T-helper 2 cell treated with Interferon-gamma antibody and Interleukin-4, amounts not matched to agents 100 ng/mL and 5 ng/mL, for 36 hours (primary cell): ENCODE results near the gene CDKN1C. TPM values are rescaled to one million over a fixed set of nuclear protein-coding genes. Genes with fewer than 3 reads are reported as not detected.

ENCODE experiments used
- intact Hi-C: fragments of 100-400 bp; cut with micrococcal nuclease; formaldehyde crosslinking; loops from one replicate; pipeline ENCODE4 v1.15.1; 2023
- total RNA-seq: library from RNA; stranded (reverse); gene quantifications from 2 replicates; pipeline ENCODE4 v1.2.3, GENCODE V29; 2022

CDKN1C gene
- total RNA-seq, 1 donor from 2014 or later: 0.39 TPM

GRCh38 chr11:2874963-2875362 lies 10.6 kb downstream of the CDKN1C start:
- intact Hi-C loops: no loop called here

DNA sequence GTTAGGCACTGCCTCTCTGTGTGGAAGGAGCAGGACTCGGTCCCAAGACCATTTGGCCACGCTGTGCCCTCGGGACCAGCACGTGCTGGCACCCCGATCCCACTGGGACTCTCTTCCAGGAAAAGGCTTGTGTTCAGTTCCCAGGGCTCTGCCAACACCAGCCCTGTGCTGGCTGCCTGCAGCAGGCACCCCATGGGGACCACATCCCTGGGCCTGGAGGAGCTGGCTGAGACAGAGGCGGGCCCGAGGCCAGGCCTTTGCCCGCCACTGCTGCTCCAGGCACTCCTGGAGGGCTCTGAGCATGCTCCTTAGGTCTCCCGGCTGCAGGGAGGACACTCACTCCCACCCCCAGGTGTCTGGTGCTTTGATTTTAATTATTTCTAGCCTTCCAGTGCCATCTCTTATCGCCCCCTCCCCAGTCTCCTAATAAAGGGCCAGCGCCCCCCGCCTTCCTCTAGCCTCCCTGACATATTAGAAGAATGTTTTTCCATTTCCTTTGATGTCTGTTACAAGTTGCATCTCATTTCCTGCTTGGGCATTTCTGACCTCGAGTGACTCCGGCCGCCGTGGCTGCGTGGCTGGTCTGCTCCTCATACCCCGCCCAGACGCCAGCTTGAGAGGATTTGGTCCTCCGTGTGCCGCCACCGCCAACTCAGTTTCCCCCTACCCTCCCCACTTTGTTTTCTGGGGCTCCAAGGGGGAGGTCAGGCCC lies 14.4 kb downstream of the CDKN1C start:
- intact Hi-C loops: no loop called here

- intact Hi-C loops: no loop called here
These were observed 15.1 kb downstream of the CDKN1C start for GRCh38 chr11:2870460-2870859.

DNA sequence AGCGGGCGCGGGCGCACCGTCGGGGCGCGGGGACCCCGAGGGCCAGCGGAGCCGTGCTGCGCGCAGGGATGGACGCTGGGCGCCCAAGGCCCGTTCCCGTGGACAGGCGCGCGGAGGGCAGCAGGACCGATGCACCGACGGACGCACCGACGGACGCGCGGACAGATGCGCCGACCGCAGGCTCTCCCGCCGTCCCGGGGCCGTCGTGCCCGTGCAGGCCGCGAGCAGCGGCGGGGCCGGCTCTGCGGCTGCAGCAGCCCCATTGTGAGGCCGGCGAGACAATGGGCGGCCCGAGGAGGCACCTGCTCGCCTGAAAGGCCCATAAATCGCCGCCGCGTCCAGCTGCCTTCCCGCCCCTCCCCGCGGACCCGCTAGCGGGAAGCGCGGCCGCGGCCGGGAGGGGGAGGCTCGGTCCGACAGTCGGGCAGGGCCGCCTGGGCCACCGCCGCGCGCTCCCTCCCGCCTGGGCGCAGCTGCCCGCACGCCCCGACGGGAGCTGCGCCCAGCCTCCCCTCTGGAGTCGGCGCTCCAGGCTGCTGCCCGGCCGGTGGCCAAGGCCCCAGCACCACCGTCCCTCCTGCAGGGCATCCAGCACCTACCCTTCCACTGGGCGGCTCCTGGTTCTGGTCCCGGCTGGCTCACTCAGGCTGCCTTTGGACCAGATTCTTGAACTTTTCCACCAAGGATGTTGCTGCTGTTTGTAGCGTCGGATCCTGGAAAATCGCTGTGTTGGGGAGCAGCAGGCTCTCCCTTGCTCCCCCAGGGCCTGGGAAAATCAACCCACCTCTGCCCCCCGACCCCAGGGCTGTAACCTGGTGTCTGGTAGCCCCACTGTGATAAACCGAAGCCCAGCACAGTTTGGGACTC lies 15.8 kb downstream of the CDKN1C start:
- intact Hi-C loops: no loop called here

- intact Hi-C loops: no loop called here
These were observed 16.4 kb downstream of the CDKN1C start for GRCh38 chr11:2869134-2869526.

GRCh38 chr11:2868506-2869133 lies 17.0 kb downstream of the CDKN1C start:
- intact Hi-C loops: no loop called here

DNA sequence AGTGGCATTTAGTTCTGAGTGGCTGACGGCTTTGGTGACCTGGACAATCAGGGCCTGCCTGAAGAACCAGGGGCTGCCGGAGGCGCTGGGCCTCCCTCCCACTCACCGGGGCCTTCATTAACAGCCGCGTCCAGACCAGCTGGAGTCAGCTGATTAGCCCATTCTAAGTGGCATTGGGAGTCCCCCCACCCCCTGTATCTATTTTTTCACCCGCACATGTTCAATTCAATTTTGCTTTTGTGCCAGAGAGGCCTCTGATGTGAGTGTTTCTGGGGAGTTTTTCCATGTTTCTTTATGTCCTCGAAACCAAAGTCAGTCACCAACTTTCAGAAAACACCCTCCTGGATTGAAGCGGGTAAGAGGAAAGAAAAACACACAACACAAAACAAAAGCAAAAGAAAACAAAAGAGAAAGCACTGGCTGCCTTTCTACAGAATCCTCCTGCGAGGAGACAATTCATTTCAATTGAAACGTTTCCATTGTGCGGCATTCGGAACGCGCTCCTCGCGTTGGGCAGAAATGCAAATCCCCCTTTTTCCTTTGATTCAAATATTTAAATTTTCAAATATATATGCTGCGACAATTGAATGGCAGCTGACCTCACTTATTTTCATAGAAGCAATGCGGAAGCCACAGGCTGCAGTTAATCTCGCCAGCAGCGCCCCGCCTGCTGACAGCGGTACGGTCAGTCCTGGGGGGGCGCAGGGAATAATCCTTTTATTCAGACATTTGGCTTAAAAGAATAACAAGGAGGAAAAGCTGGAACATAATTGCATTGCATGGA lies 17.7 kb downstream of the CDKN1C start:
- intact Hi-C loops: no loop called here

DNA sequence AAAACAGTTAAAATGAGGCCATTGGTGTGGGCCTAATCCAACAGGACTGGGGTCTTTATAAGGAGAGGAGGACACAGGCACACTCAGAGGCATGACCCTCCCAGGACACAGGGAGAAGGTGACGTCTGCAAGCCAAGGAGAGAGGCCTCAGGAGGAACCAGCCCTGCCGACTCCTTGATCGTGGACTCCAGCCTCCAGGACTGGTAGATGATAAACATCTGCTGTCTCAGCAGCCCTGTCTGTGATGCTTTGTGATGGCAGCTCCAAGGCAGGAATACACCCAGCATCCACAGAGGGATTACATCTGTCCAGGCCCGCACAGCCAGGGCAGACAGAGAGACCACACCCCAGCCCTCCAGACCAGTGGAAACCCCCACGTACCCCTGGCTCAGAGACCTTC lies 18.4 kb downstream of the CDKN1C start:
- intact Hi-C loops: no loop called here

DNA sequence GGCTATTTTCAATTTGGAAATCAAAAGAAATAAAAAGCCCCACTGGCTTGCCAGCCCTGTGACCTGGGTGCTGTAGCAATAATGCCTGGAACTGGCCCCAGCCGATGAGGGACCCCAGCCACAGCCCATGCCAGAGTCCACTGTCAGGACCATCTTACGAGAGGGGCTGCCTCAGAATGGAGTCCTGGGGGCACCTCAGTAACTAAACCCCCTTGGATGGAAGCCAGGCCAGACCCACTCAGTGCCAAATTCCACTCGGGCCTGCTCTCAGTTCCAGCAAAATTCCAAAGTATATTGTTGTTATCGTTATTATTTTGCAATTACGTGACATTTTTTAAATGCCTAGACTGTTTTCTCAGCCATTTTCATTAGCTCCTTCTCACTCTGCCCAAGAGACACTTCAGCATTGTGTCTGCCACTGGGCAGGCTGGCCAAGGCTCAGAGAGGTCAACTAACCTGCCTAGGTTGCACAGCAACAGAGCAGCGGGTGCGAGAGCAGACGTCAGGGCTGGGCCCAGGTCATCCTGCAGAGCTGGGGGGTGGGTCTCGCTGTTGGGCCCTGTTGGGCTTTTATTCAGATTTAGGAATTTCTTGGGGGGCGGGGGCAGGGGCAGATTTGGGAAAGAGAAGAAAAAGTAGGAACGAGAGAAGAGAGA lies 19.5 kb downstream of the CDKN1C start:
- intact Hi-C loops: no loop called here

DNA sequence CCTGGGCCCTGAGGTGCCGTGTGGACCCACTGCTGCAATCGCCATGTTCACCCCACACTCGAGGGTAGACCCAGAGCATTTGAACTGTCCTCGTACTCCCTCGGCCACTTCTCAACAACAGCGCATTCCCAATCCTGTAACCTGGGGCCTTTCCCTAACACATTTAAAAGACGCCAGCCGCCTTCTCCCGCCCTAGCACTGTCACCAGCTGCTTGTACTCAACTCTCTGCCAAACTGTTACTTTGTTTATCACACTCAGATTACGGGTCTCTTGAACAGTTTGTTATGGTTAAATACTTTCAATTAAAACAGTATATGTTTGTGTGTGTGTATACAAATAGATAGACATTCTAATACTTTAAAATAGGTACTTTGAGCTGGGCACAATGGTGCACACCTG lies 20.7 kb downstream of the CDKN1C start:
- intact Hi-C loops: no loop called here

- intact Hi-C loops: no loop called here
These were observed 22.3 kb downstream of the CDKN1C start for GRCh38 chr11:2863276-2863618.

- intact Hi-C loops: no loop called here
These were observed 22.9 kb downstream of the CDKN1C start for GRCh38 chr11:2862395-2863275.

DNA sequence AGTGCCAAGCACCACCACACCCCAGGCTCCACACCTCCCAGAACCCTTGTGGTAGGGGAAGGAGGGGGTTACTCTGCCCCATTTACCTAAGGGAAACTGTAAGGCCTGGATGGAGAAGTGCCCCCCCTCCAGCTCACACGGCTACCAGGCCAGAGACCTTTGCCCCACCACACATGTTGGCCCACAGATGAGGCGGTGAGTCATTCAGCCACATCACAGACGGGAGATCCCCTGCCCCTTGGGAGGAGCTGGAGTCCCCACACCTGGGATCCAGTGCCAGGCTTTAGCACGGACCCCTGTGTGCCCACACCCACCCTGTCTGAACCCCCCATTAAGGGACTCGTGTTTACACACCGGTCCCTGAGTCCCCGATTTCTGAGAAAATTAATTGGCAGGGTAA lies 24.9 kb downstream of the CDKN1C start:
- intact Hi-C loops: no loop called here

DNA sequence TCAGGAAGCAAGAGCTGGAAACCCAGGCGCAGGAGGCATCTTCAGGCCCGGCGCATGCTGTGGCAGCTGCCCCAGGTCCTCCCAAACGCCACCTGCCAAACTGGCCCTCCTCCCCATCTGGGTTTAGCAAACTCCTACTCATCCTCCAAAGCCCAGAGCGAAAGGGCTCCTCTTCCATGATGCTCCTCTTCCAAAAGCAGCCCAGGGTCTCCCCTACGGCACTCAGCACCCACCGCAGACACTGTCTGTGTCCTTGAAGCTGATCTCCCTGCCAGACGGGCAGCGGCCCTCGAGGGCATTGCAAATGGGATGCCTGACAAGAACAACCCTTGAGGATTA lies 25.9 kb downstream of the CDKN1C start:
- intact Hi-C loops: no loop called here

GRCh38 chr11:2858995-2859698 lies 26.4 kb downstream of the CDKN1C start:
- intact Hi-C loops: no loop called here

GRCh38 chr11:2857918-2858317 lies 27.7 kb downstream of the CDKN1C start:
- intact Hi-C loops: no loop called here

DNA sequence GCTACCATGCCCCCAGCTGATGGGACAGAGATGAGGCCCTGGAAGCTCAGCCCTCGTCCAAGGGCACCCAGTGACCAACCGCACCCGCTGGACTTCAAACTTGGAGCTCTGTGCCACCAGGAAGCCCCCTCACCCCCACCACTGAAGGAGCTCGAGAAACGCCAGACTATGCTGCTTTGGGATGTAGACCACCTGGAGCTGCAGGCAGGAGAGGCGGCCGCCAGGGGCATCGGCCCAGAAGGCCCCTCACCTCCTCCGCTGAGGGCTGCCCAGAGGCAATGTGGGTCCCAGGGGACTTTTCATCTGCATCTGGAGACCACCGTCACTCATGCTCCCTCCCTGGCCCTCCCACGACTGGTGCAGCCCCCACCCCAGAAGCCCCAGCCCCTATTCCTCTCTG lies 28.3 kb downstream of the CDKN1C start:
- intact Hi-C loops: no loop called here

GRCh38 chr11:2855162-2855561 lies 30.4 kb downstream of the CDKN1C start:
- intact Hi-C loops: no loop called here

GRCh38 chr11:2853997-2854560 lies 31.5 kb downstream of the CDKN1C start:
- intact Hi-C loops: no loop called here
